Measurements from ENCODE around the gene CAPG. TPM values are rescaled to one million over a fixed set of nuclear protein-coding genes. Genes with fewer than 3 reads are reported as not detected.
"Not testable (repeated sequence)": the region's sequence is repeated elsewhere in the genome, so short reads cannot be mapped to it uniquely, and the experiment has no call there.

The CAPG gene
- polyA plus RNA-seq, 4 donors: 35.8 to 130 (median 62.4) TPM

DNA sequence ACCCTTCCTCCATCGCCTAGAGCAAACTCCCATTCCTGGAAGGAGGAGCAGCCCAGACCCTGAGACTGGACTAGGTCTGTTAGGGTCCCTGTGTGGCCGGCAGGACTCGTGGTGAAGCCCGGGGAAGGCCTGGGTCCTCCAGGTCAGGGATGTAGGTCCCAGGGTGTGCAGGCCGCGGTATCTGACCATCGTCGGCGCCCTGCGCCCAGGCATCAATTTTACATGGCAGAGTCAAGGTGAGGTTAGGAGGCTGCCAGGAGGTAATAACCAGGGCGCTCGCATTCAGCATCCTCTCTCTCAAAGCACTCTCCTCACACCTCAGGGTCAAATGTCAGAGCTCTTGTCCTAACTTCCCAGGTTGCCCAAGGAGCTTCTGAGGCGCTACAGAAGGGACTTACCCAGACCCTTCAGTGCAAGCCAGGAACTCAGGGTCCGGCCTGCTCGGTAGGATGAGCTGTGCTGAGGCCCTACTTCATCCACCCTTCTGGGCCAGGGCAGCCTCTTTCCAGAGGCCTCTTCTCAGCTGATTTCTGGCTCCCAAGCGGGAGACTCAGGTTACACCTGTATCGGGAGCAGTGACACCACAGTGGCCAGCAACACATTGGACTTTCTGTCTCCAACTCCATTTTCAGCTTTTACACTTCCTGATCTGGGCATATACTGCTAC, 9.0 kb upstream of the CAPG start:
- H3K27ac ChIP-seq (ENCODE audit: low read depth in 1 of 3, low read length in 2 of 3): peak overlapping the region; percentile 80 to 93 (median 90)
- H3K36me3 ChIP-seq (ENCODE audit: control insufficient read depth in 3 of 3, insufficient read depth in 2 of 3, low read depth in 1 of 3, low read length in 3 of 3): no peaks in the 10 kb centered on the region
- WGBS, 3 donors: 33 to 59% (median 51%) methylated on average over 17 of the region's 17 CpGs
- H3K4me3 ChIP-seq (ENCODE audit: low read depth in 1 of 3, low read length in 3 of 3): peak overlapping the region; percentile 56 to 80 (median 72)
- DNase-seq: peak in 1 of 2 donors; percentile 46
- H3K9me3 ChIP-seq (ENCODE audit: control insufficient read depth in 2 of 2, insufficient read depth in 1 of 2, low read depth in 1 of 2, low read length in 1 of 2): no peaks in the 10 kb centered on the region
- FAIRE-seq: no peak
- H3K4me1 ChIP-seq (ENCODE audit: control insufficient read depth in 3 of 3, insufficient read depth in 2 of 3, low read depth in 1 of 3, low read length in 2 of 3): peaks cover 5 to 57% (median 7%) of the 10 kb centered on the region in 3 donors
- no peaks in the 10 kb centered on the region for H3K27me3 ChIP-seq (ENCODE audit: control insufficient read depth in 3 of 3, insufficient read depth in 3 of 3, low read length in 3 of 3)

DNA sequence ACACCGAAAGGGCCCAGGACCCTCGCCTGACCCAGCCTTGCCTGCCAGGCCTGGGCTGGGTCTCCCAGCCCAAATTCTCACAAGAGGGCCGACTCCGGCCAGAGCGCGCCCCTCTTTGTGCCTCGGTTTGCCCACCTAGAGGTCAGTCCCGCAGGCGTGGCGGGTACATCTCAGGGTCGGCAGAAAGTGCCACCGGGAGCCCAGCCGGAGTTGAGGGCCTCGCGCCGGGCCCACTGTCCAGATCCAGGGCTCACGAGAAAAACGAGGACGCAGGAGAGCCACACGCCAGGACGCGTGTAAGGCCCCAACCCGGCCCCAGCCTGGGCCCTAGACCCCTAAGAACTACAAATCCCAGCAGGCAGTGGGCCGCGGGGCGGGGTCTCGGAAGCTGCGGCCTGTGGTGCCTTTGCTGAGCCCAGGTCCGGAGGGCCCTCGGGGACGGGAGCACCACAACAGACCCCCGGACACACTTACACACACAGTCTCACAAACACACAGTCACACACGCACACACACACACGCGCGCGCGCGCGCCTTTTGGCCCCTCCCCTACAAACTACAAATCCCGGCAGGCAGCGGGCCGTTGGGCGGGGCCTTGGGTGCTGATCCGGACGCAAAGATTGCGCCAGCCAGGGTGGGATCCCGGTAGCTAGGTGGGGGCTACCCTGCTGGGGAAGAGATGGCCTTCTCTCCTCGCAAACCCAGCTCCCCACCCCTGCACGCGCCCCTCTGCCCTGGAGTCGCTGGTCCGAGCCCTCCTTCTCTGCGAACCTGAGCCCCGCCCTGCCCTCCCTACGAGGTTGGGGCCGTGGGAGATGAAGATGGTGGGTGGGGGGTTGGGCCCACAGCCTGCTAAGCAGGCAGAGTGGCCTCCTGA, 8.2 kb upstream of the CAPG start, which contains the start of gene SH2D6:
SH2D6 (plus strand) TSS at position 583 of the 877 bp plus-strand sequence. CDS start 10,752 bp downstream, outside the sequence.
- Histone ChIP-seq H3K4me3 (ENCODE audit: low read depth in 1 of 3, low read length in 3 of 3) (peak within 1 kb of the TSS; percentile 56 to 80 (median 72)), H3K36me3 (ENCODE audit: control insufficient read depth in 3 of 3, insufficient read depth in 2 of 3, low read depth in 1 of 3, low read length in 3 of 3) (no peaks in the 10 kb centered on the region), H3K27me3 (ENCODE audit: control insufficient read depth in 3 of 3, insufficient read depth in 3 of 3, low read length in 3 of 3) (no peaks in the 10 kb centered on the region), H3K4me1 (ENCODE audit: control insufficient read depth in 3 of 3, insufficient read depth in 2 of 3, low read depth in 1 of 3, low read length in 2 of 3) (peaks cover 5 to 63% (median 7%) of the 10 kb centered on the region in 3 donors), H3K27ac (ENCODE audit: low read depth in 1 of 3, low read length in 2 of 3) (peak within 1 kb of the TSS; percentile 80 to 93 (median 90)), H3K9me3 (ENCODE audit: control insufficient read depth in 2 of 2, insufficient read depth in 1 of 2, low read depth in 1 of 2, low read length in 1 of 2) (no peaks in the 10 kb centered on the region)
- 17 to 19% (median 17%) methylated on average over 48 to 57 of the region's 57 CpGs for WGBS, 3 donors
- FAIRE-seq (no peak), DNase-seq (peak; percentile 81 to 95)

DNA sequence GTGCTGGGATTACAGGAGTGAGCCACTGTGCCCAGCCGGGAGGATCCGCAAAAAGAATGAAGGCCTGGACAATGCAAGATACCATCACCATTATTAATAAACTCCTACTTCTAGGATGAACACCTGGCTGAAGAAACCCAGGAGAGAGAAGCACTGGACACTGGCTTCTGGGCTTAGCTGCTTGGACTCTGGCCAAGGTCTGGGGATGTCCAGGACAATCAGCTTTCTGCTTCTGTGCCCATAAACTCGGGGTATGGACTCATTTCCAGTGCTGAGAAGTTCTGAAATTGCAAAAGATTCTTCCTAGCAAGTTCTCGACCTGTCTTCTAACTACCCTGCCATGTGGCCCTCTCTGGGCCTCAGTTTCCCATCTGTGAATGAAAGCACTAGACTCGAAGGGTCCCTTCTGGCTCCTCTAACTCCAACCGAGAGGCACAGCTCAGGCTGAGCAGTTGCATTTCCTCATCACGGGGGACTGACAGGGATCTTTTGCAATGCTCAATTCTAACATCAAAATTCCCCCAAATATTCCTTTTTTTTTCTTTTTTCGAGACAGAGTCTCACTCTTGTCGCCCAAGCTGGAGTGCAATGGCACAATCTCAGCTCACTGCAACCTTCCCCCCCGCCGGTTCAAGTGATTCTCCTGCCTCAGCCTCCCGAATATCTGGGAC, 5.9 kb upstream of the CAPG start:
- Histone ChIP-seq H3K4me1 (ENCODE audit: control insufficient read depth in 3 of 3, insufficient read depth in 2 of 3, low read depth in 1 of 3, low read length in 2 of 3) (peaks cover 3 to 55% (median 6%) of the 10 kb centered on the region in 3 donors), H3K27ac (ENCODE audit: low read depth in 1 of 3, low read length in 2 of 3) (no peak overlapping the region), H3K27me3 (ENCODE audit: control insufficient read depth in 3 of 3, insufficient read depth in 3 of 3, low read length in 3 of 3) (no peaks in the 10 kb centered on the region), H3K4me3 (ENCODE audit: low read depth in 1 of 3, low read length in 3 of 3) (no peak overlapping the region), H3K36me3 (ENCODE audit: control insufficient read depth in 3 of 3, insufficient read depth in 2 of 3, low read depth in 1 of 3, low read length in 3 of 3) (no peaks in the 10 kb centered on the region), H3K9me3 (ENCODE audit: control insufficient read depth in 2 of 2, insufficient read depth in 1 of 2, low read depth in 1 of 2, low read length in 1 of 2) (no peaks in the 10 kb centered on the region)
- 85 to 90% (median 89%) methylated on average over 12 of the region's 12 CpGs for WGBS, 3 donors
- no peak for FAIRE-seq
- no peak for DNase-seq

DNA sequence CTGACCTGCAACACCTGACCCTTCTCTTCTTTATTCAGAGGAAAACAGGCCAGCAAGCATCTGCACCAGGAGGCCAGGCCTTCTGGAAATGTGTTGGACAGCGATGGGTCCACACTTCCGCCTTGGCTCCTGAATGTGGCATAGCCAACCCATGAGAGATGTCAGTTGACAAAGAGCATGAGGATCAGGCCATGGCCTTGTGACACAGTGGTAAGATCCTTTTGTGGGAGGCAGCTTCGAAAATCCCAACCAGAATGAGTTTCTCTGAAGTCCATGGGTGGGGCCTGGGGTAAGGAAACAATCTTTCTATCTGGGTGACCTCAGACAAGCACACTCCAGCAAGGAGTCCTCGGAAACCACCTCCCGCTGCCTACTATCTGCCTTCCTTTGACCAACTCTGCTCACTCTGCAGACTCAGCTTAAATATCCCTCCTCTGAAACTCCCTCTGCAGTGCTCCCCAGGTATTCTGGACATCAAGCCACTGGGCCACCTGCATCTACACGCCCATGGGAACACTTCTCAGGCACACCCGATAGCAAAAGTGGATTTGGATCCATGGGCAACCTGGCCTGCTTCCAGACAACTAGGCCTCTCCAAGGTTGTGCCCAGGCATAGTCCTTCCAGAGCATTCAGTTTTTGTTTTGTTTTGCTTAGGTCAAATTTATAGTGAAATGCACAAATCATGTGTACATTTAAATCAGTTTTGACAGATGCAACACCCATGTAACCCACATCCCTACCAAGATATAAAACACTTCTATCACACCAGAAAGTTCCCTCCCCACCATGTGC, 4.8 kb upstream of the CAPG start:
- 60 to 83% (median 71%) methylated on average over 7 of the region's 7 CpGs for WGBS, 3 donors
- no peak overlapping the region for H3K4me3 ChIP-seq (ENCODE audit: low read depth in 1 of 3, low read length in 3 of 3)
- no peaks in the 10 kb centered on the region for H3K9me3 ChIP-seq (ENCODE audit: control insufficient read depth in 2 of 2, insufficient read depth in 1 of 2, low read depth in 1 of 2, low read length in 1 of 2)
- DNase-seq (peak in 1 of 2 donors; percentile 46), FAIRE-seq (no peak)
- H3K27me3 ChIP-seq (ENCODE audit: control insufficient read depth in 3 of 3, insufficient read depth in 3 of 3, low read length in 3 of 3): no peaks in the 10 kb centered on the region
- H3K36me3 ChIP-seq (ENCODE audit: control insufficient read depth in 3 of 3, insufficient read depth in 2 of 3, low read depth in 1 of 3, low read length in 3 of 3): no peaks in the 10 kb centered on the region
- peaks cover 0 to 54% (median 2%) of the 10 kb centered on the region in 3 donors for H3K4me1 ChIP-seq (ENCODE audit: control insufficient read depth in 3 of 3, insufficient read depth in 2 of 3, low read depth in 1 of 3, low read length in 2 of 3)
- peak overlapping the region in 1 of 3 donors; percentile 75 for H3K27ac ChIP-seq (ENCODE audit: low read depth in 1 of 3, low read length in 2 of 3)

DNA sequence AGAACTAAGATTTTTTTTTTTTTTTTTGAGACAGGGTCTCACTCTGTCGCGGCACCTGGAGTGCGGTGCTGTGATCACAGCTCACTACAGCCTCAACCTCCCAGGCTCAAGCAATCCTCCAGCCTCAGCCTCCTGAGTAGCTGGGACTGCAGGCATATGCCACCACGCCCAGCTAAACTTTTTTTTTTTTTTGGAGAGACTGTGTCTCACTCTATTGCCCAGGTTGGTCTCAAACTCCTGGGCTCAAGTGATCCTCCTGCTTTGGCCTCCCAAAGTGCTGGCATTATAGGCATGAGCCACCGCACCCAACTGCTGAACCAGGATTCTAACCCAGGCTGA, 4.2 kb upstream of the CAPG start:
- H3K27me3 ChIP-seq (ENCODE audit: control insufficient read depth in 3 of 3, insufficient read depth in 3 of 3, low read length in 3 of 3); H3K4me3 ChIP-seq (ENCODE audit: low read depth in 1 of 3, low read length in 3 of 3); DNase-seq; FAIRE-seq; H3K9me3 ChIP-seq (ENCODE audit: control insufficient read depth in 2 of 2, insufficient read depth in 1 of 2, low read depth in 1 of 2, low read length in 1 of 2); H3K36me3 ChIP-seq (ENCODE audit: control insufficient read depth in 3 of 3, insufficient read depth in 2 of 3, low read depth in 1 of 3, low read length in 3 of 3): not testable (repeated sequence)
- WGBS, 3 donors: 79 to 89% (median 87%) methylated on average over 5 of the region's 5 CpGs
- Histone ChIP-seq H3K4me1 (ENCODE audit: control insufficient read depth in 3 of 3, insufficient read depth in 2 of 3, low read depth in 1 of 3, low read length in 2 of 3) (peaks cover 1 to 54% (median 7%) of the 10 kb centered on the region in 3 donors), H3K27ac (ENCODE audit: low read depth in 1 of 3, low read length in 2 of 3) (peak overlapping the region in 1 of 3 donors; percentile 75)

DNA sequence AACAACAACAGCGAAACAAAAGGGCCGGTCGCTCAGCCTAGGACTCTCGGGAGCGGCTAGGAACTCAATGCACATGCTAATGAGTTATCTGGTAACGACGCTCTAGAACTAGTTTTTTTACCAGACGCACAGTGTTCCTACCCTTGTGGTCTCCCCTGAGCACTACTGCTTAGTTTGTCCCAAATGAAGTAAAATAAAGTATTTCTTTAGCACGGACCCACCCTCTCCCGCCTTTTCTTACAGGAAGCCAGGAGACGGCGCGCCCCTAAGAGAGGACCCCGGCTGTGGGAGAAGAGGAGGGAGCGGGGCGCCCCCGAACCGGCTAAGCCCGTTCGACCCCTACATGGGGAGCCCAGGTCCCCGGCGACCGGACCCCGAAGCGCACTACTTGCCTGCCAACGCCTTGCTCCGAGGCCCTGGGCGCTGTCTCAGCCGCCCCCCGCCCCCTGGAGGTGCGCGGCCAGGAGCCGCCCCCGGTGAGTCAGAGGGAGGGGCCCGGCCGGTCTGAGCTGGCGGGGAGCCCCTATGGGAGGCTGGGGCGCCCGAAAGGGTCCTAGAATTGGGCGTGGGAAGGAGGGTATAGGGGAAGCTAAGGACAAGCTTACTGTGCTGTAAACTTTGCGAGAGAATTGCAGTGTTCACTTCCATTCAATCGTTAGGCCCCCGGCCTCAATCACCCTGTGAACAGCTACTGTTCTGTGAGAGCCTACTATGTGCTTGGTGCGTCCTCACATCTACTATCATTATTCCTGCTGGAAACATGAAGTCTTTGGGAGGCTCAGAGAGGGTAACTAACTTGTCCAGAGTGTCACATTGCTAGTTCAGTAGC, 3.6 kb upstream of the CAPG start:
- 7 to 10% (median 8%) methylated on average over 40 to 44 of the region's 44 CpGs for WGBS, 3 donors
- no peaks in the 10 kb centered on the region for H3K9me3 ChIP-seq (ENCODE audit: control insufficient read depth in 2 of 2, insufficient read depth in 1 of 2, low read depth in 1 of 2, low read length in 1 of 2)
- no peaks in the 10 kb centered on the region for H3K36me3 ChIP-seq (ENCODE audit: control insufficient read depth in 3 of 3, insufficient read depth in 2 of 3, low read depth in 1 of 3, low read length in 3 of 3)
- peak in 1 of 2 donors; percentile 89 for DNase-seq
- no peaks in the 10 kb centered on the region for H3K27me3 ChIP-seq (ENCODE audit: control insufficient read depth in 3 of 3, insufficient read depth in 3 of 3, low read length in 3 of 3)
- peak overlapping the region; percentile 17 to 51 (median 20) for H3K4me3 ChIP-seq (ENCODE audit: low read depth in 1 of 3, low read length in 3 of 3)
- no peak for FAIRE-seq
- peaks cover 3 to 52% (median 6%) of the 10 kb centered on the region in 3 donors for H3K4me1 ChIP-seq (ENCODE audit: control insufficient read depth in 3 of 3, insufficient read depth in 2 of 3, low read depth in 1 of 3, low read length in 2 of 3)
- H3K27ac ChIP-seq (ENCODE audit: low read depth in 1 of 3, low read length in 2 of 3): peak overlapping the region; percentile 4 to 75 (median 53)

DNA sequence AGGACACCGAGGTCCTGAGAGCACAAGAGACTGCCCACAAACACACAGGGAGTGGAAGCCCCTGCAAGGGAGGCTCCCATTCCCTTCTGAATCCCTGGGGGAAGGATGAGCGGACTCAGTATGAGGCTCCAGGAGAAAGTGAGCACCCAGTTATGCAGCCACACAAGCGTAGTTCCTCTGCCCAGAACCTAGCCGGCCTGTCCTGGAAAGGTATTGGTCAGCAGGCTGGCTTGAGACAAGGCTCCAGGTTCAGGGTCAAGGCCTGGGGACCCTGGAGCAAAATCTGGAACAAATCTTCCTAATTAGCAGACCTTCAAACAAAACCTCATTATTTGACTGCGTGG, 1.2 kb upstream of the CAPG start:
- WGBS, 3 donors: 91 to 96% (median 93%) methylated on average over 5 of the region's 5 CpGs
- no peaks in the 10 kb centered on the region for H3K27me3 ChIP-seq (ENCODE audit: control insufficient read depth in 3 of 3, insufficient read depth in 3 of 3, low read length in 3 of 3)
- no peaks in the 10 kb centered on the region for H3K36me3 ChIP-seq (ENCODE audit: control insufficient read depth in 3 of 3, insufficient read depth in 2 of 3, low read depth in 1 of 3, low read length in 3 of 3)
- FAIRE-seq: no peak
- no peak overlapping the region for H3K4me3 ChIP-seq (ENCODE audit: low read depth in 1 of 3, low read length in 3 of 3)
- H3K4me1 ChIP-seq (ENCODE audit: control insufficient read depth in 3 of 3, insufficient read depth in 2 of 3, low read depth in 1 of 3, low read length in 2 of 3): peaks cover 3 to 49% (median 6%) of the 10 kb centered on the region in 3 donors
- no peaks in the 10 kb centered on the region for H3K9me3 ChIP-seq (ENCODE audit: control insufficient read depth in 2 of 2, insufficient read depth in 1 of 2, low read depth in 1 of 2, low read length in 1 of 2)
- H3K27ac ChIP-seq (ENCODE audit: low read depth in 1 of 3, low read length in 2 of 3): peak overlapping the region in 1 of 3 donors; percentile 10
- no peak for DNase-seq
